Measurements from ENCODE around the gene SLC39A11.

DNA sequence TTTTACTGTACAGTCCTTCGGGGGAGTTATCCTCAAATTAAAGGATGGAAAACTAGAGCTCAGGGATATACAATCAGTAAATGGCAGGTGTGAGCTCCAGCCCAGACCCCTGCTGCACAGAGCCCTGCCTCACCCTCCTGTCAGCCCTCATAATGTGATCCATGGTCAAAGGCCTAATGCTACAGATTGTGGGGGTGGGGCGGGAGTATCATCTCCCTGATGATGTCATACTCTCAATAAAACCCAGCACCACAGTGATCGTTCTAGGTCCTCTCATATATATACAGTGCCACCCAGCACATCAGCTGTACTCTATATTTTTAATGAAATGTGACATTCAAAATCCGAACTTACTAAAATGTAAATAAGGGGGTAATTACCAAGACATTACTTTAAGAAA lies 61.5 kb downstream of the SLC39A11 start:
- TF ChIP-seq, protein P1, sequence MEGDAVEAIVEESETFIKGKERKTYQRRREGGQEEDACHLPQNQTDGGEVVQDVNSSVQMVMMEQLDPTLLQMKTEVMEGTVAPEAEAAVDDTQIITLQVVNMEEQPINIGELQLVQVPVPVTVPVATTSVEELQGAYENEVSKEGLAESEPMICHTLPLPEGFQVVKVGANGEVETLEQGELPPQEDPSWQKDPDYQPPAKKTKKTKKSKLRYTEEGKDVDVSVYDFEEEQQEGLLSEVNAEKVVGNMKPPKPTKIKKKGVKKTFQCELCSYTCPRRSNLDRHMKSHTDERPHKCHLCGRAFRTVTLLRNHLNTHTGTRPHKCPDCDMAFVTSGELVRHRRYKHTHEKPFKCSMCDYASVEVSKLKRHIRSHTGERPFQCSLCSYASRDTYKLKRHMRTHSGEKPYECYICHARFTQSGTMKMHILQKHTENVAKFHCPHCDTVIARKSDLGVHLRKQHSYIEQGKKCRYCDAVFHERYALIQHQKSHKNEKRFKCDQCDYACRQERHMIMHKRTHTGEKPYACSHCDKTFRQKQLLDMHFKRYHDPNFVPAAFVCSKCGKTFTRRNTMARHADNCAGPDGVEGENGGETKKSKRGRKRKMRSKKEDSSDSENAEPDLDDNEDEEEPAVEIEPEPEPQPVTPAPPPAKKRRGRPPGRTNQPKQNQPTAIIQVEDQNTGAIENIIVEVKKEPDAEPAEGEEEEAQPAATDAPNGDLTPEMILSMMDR (IDR thresholded peaks at IDR 0.05; ENCODE audit: insufficient read depth, low read length) = no peak
- TF ChIP-seq, protein P2, sequence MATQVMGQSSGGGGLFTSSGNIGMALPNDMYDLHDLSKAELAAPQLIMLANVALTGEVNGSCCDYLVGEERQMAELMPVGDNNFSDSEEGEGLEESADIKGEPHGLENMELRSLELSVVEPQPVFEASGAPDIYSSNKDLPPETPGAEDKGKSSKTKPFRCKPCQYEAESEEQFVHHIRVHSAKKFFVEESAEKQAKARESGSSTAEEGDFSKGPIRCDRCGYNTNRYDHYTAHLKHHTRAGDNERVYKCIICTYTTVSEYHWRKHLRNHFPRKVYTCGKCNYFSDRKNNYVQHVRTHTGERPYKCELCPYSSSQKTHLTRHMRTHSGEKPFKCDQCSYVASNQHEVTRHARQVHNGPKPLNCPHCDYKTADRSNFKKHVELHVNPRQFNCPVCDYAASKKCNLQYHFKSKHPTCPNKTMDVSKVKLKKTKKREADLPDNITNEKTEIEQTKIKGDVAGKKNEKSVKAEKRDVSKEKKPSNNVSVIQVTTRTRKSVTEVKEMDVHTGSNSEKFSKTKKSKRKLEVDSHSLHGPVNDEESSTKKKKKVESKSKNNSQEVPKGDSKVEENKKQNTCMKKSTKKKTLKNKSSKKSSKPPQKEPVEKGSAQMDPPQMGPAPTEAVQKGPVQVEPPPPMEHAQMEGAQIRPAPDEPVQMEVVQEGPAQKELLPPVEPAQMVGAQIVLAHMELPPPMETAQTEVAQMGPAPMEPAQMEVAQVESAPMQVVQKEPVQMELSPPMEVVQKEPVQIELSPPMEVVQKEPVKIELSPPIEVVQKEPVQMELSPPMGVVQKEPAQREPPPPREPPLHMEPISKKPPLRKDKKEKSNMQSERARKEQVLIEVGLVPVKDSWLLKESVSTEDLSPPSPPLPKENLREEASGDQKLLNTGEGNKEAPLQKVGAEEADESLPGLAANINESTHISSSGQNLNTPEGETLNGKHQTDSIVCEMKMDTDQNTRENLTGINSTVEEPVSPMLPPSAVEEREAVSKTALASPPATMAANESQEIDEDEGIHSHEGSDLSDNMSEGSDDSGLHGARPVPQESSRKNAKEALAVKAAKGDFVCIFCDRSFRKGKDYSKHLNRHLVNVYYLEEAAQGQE (IDR thresholded peaks at IDR 0.05; ENCODE audit: insufficient replicate concordance, low read depth) = no peak

All from HL-60 (cell line).